GM19035 (cell line): ENCODE results near the gene PDHX.
A peak's percentile ranks its signal among the peaks of the same experiment; 100 is the strongest.

ENCODE experiments used
- ATAC-seq: cut with Tn5 transposase; IDR thresholded peaks from one replicate; pipeline ENCODE4 v1.9.1; 2021; ENCODE audit not compliant: unreplicated experiment

PDHX gene

DNA sequence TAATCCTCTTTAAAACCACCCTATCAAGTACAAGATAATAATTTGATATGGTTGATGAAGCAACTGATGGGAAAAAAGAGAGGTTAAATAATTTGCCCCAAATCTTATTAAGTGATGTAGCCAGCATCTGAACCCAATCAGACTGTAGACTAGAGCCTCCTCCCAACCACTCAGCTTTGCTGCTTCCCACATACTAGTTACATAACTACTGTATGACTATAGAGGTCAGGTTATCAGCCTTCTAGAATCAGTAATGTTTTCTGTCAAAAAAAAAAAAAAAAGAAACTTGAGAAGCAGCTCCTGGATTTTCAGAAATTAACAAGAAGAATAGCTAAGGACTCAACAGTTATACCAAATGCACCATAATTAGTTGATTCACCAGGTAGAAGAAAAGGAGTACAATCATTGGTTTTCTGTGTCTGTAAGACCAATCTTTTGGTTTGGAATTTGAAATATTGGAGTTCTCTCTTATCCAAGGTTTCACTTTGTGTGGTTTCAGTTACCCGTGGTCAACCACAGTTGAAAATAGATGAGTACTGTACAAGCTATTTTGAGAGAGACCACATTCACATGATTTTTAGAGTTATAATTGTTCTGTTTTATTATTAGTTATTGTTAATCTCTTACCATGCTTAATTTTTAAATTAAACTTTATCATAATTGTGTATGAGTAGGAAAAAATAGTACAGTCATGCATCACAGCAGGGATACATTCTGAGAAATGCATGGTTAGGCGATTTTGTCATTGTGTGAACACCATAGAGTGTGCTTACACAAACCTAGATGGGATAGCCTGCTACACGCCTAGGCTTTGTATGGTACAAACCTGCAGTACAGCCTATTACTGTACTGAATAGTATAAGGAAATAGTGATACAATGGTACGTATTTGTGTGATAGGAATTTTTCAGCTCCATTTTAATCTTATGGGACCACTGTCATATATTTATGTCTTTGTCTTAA lies 72.2 kb downstream of the PDHX start:
- no peak for ATAC-seq

DNA sequence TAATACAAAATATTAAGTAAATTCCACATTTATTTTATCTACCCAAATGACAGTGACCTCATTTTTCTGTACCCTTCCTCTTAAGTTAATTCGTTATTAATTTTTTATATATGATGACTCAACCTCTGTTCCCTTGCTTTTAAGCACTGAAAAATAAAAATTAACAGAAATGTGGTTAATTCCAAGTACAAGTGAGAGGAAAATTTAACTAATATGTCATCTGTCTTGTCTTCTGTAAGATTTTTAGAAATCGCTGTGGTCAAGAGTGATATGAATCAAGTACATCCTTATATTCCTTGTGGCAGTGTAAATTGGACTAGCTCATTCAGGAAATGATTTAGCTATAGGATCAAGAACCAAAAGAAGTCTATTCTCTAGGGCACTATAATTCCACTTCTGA lies 74.5 kb downstream of the PDHX start:
- no peak for ATAC-seq

DNA sequence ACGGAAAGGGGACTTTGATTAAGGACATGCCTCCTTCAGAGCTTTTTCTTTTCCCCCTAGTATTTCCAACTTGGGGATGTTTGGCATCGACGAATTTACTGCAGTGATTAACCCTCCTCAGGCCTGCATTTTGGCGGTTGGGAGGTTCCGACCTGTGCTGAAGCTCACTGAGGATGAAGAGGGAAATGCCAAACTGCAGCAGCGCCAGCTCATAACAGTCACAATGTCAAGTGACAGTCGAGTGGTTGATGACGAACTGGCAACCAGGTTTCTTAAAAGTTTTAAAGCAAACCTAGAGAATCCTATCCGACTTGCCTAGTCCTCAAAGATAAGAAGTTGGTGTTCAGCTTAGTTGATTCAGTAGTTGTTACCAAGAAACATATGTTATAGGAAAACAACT lies 78.4 kb downstream of the PDHX start:
- ATAC-seq: no peak

DNA sequence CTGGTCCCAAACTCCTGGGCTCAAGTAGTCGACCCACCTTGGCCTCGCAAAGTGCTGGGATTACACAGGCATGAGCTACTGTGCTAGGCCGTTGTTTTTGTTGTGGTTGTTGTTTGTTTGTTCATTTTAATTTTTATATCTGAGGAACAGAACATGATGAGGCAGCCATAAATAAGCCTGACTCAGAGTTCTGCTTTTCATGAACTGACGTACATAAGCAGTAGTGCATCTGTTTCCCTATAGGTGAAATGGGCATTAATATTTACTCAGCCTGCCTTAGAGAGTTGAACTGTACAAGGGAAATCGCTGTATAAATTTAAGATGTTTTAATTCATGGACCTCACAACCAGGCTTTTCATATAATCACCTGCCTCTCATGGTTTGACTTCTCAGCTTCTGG lies 80.5 kb downstream of the PDHX start:
- ATAC-seq: no peak

DNA sequence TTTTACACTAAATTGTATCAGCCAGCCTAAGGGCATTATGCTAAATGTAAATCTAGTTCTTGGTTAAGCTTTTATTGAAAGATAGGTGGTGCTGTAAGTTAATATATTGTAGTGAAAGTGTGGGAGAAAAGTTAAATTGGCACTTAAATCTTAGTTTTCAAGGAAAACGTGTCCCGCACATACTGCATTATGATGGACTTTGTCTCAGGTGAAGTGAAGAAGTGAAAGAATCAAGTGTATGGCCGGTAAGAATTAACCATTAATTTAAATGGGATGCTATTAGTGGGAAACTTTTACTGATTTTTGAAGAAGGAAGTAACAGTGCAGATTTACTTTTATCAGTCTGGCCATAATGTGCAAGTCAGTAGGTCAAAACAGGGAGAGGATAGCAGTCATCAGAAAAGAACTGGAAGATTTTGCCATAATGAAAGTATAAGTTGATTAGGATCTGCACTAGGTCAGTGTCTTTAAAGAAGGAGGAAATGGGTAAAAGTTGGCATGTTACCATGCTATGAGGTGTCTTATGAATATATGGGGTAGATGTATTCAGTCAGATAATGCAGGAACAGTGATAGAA lies 81.6 kb downstream of the PDHX start:
- no peak for ATAC-seq

DNA sequence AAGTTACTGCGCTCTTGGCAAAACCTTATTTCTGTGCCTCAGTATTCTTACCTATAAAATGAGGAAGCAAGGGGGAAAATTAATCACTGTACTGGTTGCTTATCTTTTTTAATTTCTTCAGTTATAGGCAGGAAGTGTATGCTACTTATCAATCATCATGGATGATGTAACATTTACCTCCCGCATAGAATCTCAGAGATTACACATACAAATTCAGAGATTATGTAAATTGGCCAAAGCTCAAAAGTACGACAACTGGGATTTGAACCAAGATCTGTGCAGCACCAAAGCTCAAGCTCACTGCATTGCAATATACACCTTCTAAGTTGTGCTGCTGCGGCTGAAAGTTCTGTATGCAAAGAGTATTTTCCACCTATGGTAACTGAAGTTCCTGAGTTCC lies 83.0 kb downstream of the PDHX start:
- ATAC-seq: no peak

DNA sequence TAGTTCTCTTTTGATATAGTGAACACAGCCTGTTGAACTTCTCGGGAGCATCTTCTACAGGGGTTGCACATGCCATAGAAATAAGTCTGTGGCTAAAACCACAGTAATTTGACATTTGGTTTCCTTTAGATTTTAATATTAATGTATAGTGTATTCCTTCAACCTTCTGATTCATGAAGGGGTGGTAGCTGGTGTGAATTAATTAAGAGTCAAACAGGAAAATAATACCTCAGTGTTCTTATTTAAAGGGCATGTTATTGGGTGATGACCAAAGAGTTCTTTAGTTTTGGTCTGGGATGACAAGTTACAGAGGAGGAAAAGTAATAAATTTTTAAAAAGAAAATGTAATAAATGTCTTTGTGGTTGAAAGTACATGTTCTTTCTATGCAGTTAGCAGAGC lies 86.8 kb downstream of the PDHX start:
- no peak for ATAC-seq

DNA sequence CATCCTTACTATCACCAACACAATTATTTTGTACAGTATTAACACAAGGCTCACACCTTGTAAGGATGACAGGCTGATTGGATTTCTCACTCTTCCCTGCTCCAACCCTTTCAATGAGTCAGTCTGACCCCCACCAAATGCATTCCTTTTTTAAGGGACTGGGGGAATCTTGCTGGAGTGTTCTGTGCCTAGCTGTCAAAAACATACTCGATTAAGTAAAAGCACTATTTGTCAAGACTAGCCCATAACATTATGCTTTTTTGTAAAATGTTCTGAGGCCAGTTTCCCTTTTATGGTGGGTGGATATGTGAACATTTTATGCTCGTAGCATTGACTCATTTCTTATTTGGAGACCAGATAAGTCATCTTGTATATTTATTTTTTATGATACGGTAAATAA lies 87.2 kb downstream of the PDHX start:
- ATAC-seq: no peak

DNA sequence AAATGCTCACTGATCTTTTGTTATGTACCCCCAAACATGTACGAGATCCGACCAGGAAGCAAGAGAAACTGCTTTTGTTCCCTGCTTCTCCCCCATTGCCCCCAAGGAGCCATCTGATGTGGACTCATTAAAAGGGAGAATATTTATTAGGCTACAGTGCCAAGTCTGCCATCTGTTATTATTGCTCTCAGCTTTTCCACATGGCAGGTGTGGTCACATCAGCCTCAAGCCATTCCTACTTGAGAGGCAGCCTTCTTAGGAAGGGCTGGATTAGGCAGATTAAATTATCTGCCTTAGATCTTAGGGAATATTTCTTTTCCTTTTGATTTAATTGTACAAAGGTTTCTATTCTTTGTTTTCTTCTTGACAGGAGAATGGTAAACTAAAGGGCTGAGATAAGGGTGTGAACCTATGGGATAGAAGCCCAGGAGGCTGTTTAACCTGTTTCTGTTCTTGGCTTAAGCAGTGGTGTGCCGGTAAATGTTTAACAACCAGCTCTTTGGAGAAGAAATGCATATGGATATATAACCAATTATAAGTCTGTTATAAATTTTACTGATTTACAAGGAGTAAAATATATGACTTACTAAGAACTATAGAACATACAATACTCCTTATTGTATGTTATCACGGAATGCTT lies 88.8 kb downstream of the PDHX start:
- ATAC-seq: no peak

DNA sequence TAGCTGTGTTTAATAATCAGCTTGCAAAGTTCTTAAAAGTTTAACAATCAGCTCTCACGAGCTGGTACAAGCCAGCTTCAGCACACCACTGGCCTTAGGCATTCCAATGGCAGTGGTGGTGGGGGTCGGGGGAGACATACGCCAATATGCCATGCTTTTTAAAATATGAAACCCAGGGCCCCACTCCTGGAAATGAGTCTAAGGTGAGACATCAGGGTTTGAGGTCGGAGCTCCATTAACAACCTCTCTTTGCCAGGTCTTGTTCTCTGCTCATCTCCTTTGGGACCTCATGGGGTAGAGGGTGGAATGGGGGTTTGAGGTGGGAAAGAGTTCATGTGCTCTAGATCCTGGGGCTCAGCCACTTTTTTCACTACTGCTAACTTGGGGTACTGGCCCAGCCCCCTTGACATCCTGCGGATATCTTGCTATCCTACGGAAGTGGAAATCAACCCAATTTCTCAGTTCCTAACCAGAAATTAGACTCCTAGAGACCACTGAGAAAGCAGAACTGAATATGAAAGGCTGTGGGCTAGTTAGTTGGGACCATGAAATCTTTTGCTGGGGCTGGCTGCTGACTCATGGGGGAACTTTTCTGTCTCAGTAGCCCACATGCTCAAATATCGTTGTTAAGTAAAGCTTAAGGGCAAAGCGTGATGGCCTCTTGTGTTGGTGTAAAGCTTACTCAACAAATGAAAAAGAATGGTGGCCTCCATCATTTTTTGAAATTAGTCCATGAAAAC lies 90.1 kb downstream of the PDHX start:
- peak; percentile 94 for ATAC-seq

DNA sequence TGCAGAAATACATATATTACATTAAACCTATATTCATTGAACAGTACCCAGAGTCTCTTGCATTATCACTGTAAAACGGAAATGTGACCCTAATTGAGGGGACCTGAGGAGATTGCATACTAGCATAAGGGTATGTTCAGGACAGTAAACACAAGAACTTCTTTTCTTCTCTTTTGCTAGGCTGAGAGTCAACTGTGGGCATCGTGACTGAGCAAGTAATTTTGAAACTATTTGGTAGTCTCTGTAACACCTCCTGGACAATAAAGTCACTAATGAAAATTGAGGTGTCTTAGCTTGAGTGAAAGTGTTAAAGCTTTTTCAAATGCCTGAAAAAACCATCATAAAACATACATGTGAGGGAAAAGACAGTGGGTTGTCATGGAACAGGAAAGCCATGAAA lies 90.9 kb downstream of the PDHX start:
- ATAC-seq: peak; percentile 55

DNA sequence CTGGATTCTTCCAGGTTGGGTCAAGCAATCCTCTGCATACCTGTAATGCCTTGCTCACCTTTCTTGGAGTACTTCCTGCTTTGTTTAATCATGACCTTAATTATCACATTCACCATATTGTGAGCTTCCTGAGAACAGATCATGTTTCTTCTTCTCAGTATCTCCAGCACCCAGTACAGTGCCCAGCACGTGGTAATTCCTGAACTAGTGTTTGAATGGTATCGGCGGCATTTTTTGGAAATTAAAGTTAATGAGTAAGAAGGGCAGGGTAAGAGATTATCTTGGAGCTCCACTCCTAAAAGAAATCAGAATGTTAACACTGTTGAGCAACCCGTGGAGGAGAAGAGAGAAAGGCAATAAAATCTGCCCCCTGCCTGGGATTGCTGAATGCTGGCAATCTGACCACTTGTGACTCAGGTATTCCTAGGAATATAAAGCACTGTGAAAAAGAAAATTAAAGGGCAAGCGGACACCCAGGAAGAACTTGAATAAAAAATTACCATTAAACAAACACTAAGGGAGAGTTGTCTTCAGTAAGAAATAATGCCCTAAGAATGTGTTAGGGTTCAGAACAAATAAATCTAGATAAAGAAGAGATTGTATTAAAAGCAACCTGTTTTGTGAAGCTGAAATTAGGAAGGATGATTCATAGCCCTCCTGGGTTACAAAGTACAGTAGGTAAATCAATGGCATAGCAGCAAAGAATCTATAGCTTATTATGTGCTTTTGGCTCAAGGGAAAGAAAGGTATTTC lies 92.9 kb downstream of the PDHX start:
- no peak for ATAC-seq

DNA sequence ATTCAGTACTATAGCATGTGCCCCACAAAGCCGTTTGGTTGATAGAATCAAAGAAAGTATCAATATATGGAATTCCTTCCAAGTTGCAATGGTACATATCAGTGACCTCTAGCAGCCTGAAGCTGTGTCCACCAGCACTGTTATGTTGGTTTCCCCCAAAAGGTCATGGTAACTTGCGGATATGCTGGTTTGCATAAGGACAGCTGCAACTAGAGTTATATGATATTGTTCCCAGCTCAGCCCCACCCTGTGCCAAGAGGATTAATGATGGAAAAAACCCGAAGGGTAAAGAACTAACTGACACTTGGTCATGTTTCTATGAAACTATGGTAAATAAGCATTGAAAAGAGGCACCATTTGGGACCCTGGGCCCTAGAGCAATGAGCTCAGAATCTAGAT lies 93.5 kb downstream of the PDHX start:
- no peak for ATAC-seq

DNA sequence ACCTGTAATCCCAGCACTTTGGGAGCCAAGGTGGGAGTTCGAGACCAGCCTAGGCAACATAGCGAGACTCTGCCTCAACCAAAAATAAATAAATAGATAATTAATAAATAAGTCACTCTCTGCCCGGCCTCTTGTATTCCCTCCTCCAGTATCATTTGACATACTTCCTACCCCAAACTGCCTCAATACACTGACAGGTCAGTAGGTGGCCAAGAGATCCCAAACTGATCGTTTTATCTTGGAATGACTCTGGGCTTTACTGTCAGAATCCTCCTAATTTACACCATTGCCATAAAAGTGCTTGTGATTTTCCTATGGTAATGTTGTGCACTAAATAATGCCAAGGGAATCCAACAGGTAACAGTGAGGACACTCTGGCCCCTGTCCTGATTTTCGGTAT lies 94.2 kb downstream of the PDHX start:
- no peak for ATAC-seq

DNA sequence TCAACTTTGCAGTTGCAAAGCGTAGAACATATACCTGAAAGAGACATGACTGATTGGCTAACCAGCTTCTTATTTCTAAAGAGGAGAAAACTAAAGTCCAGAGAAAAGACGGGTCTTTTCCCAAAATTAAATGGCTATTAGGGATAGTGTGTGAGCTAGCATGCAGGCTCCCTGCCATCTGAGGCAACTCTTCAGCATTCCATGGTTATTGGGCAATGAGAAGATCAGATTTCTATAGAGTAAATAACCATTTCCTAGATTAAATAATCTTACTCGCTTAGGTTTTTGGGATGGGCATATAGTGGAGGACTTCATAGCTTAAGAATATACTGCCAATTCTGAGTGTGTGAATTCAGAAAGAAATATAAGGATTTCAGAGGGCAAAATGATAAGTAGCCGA lies 95.0 kb downstream of the PDHX start:
- no peak for ATAC-seq

DNA sequence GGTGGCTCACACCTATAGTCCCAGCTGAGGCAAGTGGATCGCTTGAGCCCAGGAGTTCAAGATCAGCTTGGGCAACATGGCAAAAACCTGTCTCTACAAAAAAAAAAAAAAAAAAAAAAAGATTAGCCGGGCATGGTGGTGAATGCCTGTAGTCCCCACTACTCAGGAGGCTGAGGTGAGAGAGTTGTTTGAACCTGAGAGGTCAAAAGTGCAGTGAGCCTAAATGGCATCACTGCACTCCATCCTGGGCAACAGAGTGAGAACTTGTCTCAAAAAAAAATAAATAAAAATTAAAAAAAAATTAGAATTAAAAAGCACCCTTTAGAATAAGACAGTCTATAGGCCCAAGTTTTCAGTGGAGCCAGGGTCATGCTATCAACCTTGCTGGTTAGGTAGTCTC lies 95.5 kb downstream of the PDHX start:
- no peak for ATAC-seq

DNA sequence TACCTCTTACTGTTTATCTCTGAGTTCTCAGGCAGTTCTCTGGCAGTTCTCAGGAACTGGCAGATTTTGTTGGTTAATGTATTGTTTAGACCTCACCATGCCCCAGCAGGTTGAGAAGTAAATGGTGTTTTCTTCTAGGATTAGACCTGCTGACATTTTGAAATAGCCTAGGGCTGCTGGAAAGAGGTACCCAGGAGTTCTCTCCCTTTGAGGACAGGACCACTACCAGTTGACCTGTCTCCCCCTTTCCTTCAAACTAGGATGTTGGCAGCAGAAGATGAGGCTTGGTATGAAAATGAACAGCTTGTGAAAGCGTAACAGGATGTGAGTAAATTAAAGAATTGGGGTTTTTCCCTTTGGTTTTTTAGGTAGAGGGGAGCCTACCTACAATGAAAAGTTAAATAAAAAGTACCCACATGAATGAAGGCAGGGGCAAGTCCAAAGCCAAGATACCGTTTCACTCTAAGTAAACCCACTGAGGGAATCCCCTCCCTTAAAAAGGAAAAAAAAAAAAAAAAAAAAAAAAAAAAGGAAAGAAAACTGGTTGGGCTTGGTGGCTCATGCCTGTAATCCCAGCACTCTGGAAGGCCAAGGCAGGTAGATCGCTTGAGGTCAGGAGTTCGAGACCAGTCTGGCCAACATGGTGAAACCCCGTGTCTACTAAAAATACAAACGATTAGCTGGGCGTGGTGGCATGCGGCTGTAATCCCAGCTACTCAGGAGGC lies 96.2 kb downstream of the PDHX start:
- ATAC-seq: peak; percentile 71

DNA sequence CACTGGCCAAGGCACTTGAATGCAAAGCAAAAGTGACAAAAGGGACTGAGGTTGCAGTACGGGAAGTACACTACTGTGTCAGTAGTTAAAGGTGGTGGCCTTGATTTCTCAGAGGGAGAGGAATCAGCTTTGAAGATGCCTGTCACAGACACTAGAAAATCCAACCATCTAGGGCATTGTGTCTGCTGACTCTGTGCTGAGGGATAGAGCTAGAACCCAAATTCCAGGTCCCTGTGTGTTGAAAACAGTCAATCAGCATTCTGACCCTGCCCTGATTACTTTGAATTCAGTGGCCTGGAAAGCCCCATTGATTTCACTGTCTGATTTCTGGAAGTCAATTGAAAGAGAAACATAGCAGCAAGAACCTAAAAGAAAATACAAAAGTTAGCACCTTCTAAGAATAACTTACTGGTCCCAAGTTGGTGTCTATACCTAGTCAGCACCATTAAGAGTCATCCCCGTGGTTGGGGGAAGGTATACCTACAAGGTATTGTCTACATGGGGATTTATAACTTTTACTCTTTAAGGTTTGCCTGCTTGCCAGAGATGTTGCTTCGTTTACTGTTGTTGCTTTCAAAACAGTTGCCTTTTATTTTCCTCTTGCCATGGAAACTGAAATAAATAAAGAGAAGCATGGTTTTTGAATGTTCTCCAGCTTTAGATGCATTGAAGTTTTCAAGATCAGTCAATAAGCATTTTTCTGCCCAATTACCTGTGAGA lies 97.3 kb downstream of the PDHX start:
- ATAC-seq: no peak

DNA sequence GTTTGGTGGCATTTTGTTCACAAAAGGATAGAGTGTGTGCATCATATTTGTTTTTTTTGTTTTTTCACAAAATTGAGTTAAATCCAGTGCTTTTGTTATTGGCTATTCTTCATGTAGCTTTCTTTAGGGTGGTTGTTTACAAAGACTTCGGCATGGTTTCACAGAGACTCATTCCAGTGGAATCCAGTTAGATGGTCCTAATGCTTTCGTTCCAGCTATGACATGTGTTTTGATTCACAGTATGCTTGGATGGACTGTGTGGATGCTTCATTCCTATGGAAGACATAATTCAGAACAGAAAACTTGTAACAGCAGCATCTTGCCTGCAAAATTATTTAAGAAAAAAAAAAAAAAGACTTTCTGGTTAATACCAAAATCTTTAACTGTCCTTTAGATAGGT lies 97.9 kb downstream of the PDHX start:
- ATAC-seq: no peak
